H1 (cell line): ENCODE measurements around the gene GXYLT1.
"Not testable (repeated sequence)": the region's sequence is repeated elsewhere in the genome, so short reads cannot be mapped to it uniquely, and the experiment has no call there.

Experiments
- BCL11A ChIP-seq, 2 experiments: IDR thresholded peaks; one replicate each; pipeline ENCODE4 v1.6.1; 2011; ENCODE audit warnings: low read depth in 2 of 2, low read length in 2 of 2, mild to moderate bottlenecking in 2 of 2
- CTCF ChIP-seq, 3 experiments: IDR thresholded peaks; 1 replicate in 2 of 3; 2 replicates in 1 of 3; pipeline versions ENCODE4 v1.5.1 to v1.6.1; 2011; ENCODE audit warnings: low read length in 3 of 3, mild to moderate bottlenecking in 3 of 3, inconsistent platforms in 2 of 3, low read depth in 1 of 3, moderate library complexity in 1 of 3; ENCODE audit not compliant: insufficient read depth in 1 of 3; ENCODE audit errors: control extremely low read depth in 1 of 3
- EP300 ChIP-seq, 2 experiments: IDR thresholded peaks; 1 replicate in 1 of 2; 2 replicates in 1 of 2; pipeline ENCODE4 v1.6.1; 2011 to 2012; ENCODE audit warnings: low read depth in 2 of 2, low read length in 2 of 2, mild to moderate bottlenecking in 2 of 2, borderline replicate concordance in 1 of 2, inconsistent platforms in 1 of 2, moderate library complexity in 1 of 2
- EZH2 ChIP-seq: fragments of 200-600 bp; sonication (generic); IDR thresholded peaks from 2 replicates; pipeline ENCODE4 v1.7.1; 2012; ENCODE audit warnings: low read depth, mild to moderate bottlenecking, moderate library complexity, low read length, inconsistent platforms; ENCODE audit not compliant: severe bottlenecking
- HDAC2 ChIP-seq, 2 experiments: fragments of 300-600 bp in 1 of 2; sonication (generic) in 1 of 2; IDR thresholded peaks; 2 replicates each; pipeline ENCODE4 v1.6.1; 2011 to 2012; ENCODE audit warnings: low read depth in 2 of 2, low read length in 2 of 2, mild to moderate bottlenecking in 2 of 2, moderate library complexity in 2 of 2, borderline replicate concordance in 1 of 2, inconsistent platforms in 1 of 2
- MAFK ChIP-seq: IDR thresholded peaks from 2 replicates; pipeline ENCODE4 v1.6.1; 2012; ENCODE audit warnings: low read depth, mild to moderate bottlenecking, improper control_type of control experiment, low read length
- POLR2AphosphoS5 ChIP-seq: IDR thresholded peaks from 2 replicates; pipeline ENCODE4 v1.6.1; 2011; ENCODE audit warnings: low read depth, low read length
- RBBP5 ChIP-seq: IDR thresholded peaks from 2 replicates; pipeline ENCODE4 v1.7.1; 2012; ENCODE audit warnings: low read depth, mild to moderate bottlenecking, inconsistent platforms, low read length, moderate library complexity, borderline replicate concordance
- SAP30 ChIP-seq: fragments of 300-600 bp; sonication (generic); IDR thresholded peaks from 2 replicates; pipeline ENCODE4 v1.7.1; 2012; ENCODE audit warnings: low read length, moderate library complexity, mild to moderate bottlenecking, inconsistent platforms; ENCODE audit not compliant: insufficient read depth, insufficient replicate concordance
- SIN3A ChIP-seq, 2 experiments: IDR thresholded peaks in 1 of 2; conservative IDR thresholded peaks in 1 of 2; 2 replicates each; pipeline ENCODE4 v1.6.1; 2011 to 2012; ENCODE audit warnings: low read length in 2 of 2, improper control_type of control experiment in 1 of 2, low read depth in 1 of 2, mild to moderate bottlenecking in 1 of 2
- SIX5 ChIP-seq: IDR thresholded peaks from 2 replicates; pipeline ENCODE4 v1.6.1; 2011; ENCODE audit warnings: mild to moderate bottlenecking, low read depth, low read length
- SP2 ChIP-seq: IDR thresholded peaks from 2 replicates; pipeline ENCODE4 v1.6.1; 2012; ENCODE audit warnings: mild to moderate bottlenecking, low read length, inconsistent platforms
- ZNF274 ChIP-seq: IDR thresholded peaks from 2 replicates; pipeline ENCODE4 v1.7.0; 2012; ENCODE audit warnings: low read length, borderline replicate concordance; ENCODE audit errors: extremely low read depth

GRCh38 chr12:42188275-42188674, 43.6 kb upstream of the GXYLT1 start:
- TF ChIP-seq CTCF (IDR thresholded peaks at IDR 0.05; ENCODE audit: control extremely low read depth in 1 of 3, insufficient read depth in 1 of 3, low read depth in 1 of 3, low read length in 3 of 3); RBBP5; POLR2AphosphoS5; EZH2; SIN3A (conservative IDR thresholded peaks at IDR 0.05 in 1 of 2, IDR thresholded peaks at IDR 0.05 in 1 of 2; ENCODE audit: low read depth in 1 of 2, low read length in 2 of 2); SAP30; BCL11A (IDR thresholded peaks at IDR 0.05; ENCODE audit: low read depth in 2 of 2, low read length in 2 of 2); SP2; MAFK; HDAC2 (IDR thresholded peaks at IDR 0.05; ENCODE audit: borderline replicate concordance in 1 of 2, low read depth in 2 of 2, low read length in 2 of 2); SIX5; EP300 (IDR thresholded peaks at IDR 0.05; ENCODE audit: borderline replicate concordance in 1 of 2, low read depth in 2 of 2, low read length in 2 of 2); ZNF274: not testable (repeated sequence)
